Pulmonary artery endothelial cell (primary cell): Measurements from ENCODE around the gene B3GAT3. TPM values are rescaled to one million over a fixed set of nuclear protein-coding genes. Genes with fewer than 3 reads are reported as not detected.
"Not testable (repeated sequence)": the region's sequence is repeated elsewhere in the genome, so short reads cannot be mapped to it uniquely, and the experiment has no call there.

ENCODE experiments used
- DNase-seq: peaks from one replicate; pipeline ENCODE4 v3.0.0-alpha.2; 2011; ENCODE audit warnings: low read depth, low spot score
- total RNA-seq: library from RNA; depleted of rRNA; stranded (reverse); fragments of >200 nt; gene quantifications from 2 replicates; pipeline ENCODE4 v1.2.3, GENCODE V29; 2014

B3GAT3 gene
- total RNA-seq, result 17.0 and 19.3 TPM in 2 replicates

- DNase-seq, result peak; percentile 88
These were observed at the start of gene B3GAT3 for GRCh38 chr11:62621567-62622470. Gene B3GAT3, minus strand, starts transcription at chr11:62621986. Its CDS starts 39 bp downstream, at chr11:62621947.

DNA sequence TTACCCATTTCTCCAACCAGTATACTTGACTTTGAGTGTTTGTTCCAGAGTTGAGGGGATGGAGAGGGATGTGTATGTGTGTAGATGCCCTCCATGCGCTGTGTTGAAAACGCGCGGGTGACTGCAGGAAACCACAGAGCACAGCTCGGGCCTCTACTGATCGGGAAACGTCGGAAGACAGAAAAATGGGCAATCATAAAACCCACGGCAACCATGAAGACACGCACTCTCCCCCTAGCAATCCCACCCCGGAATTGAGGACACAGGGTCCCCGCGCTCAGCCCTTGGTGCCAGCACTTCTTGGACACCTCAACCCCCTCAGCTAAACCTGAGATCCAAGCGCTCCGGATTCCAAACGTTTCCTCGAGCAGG, 49.4 kb upstream of the B3GAT3 start:
- DNase-seq, result no peak

DNA sequence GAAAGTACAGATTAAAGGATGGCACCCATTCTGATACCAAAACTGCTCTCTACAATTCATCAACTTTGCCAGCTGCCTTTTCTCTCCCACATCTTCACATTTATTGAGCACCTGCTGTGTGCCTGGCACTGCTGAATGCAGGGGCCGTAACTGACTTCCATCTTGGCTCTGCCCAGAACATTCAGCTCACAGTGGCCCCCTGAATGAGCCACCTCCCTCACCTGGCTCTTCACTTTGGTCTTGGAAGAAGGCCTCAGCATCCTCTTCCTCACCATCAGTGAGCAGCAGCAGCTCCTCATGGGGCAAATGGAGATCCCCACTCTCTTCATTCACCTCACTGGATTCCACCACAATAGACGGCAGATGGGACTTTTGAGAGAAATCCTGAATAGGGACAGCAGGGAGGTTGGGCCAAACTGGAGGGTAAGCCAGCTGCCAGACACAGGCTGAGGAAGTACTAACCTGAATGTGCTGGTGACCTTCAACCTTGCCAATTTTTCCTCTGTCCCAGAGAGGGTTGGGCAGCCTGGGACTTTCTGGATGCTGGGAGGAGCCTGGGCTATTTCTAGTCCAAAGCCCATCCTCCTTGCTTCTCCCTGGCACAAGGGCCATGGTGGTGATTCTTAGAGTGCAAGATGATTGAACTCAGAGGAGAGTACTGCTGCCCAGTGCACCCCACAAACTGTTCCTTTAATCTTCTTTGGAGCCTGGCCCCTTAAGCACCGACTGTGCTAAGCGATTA, 47.8 kb upstream of the B3GAT3 start:
- DNase-seq, result no peak

- no peak for DNase-seq
These were observed 45.7 kb upstream of the B3GAT3 start for GRCh38 chr11:62667460-62667859.

DNA sequence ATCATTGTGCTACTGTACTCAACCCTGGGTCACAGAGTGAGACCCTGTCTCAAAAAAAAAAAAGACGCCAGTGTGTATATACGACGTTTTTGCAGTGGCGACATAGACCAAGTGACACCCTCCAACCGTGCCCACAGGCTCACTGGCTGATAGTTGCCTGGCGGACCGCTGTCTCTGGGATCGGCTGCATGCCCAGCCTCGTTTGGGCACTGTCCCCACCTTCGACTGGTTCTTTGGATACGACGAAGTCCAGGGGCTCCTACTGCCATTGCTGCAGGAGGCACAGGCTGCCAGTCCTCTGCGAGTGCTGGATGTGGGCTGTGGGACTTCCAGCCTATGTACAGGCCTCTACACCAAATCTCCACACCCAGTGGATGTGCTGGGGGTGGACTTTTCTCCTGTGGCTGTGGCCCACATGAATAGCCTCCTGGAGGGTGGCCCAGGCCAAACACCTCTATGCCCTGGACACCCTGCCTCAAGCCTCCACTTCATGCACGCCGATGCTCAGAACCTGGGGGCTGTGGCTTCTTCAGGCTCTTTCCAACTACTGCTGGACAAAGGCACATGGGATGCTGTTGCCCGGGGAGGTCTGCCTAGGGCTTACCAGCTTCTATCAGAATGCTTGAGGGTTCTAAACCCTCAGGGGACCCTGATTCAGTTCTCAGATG, 44.6 kb upstream of the B3GAT3 start:
- DNase-seq, result no peak

- DNase-seq, result peak; percentile 30
These were observed 43.9 kb upstream of the B3GAT3 start for GRCh38 chr11:62665599-62666258.

GRCh38 chr11:62665075-62665598, 43.4 kb upstream of the B3GAT3 start, which contains the start of the genes C11orf98 and CSKMT:
Gene C11orf98, minus strand, starts transcription at chr11:62665210. Its CDS starts 41 bp downstream, at chr11:62665169.
Gene CSKMT, plus strand, starts transcription at chr11:62665312. Its CDS starts 568 bp downstream, at chr11:62665880.
- DNase-seq, result peak; percentile 71

GRCh38 chr11:62664405-62665074, 42.8 kb upstream of the B3GAT3 start:
- DNase-seq, result no peak

GRCh38 chr11:62656796-62657429, 35.1 kb upstream of the B3GAT3 start:
- DNase-seq, result no peak

GRCh38 chr11:62654297-62654696, 32.5 kb upstream of the B3GAT3 start:
- no peak for DNase-seq

GRCh38 chr11:62652161-62653006, 30.6 kb upstream of the B3GAT3 start:
- no peak for DNase-seq

DNA sequence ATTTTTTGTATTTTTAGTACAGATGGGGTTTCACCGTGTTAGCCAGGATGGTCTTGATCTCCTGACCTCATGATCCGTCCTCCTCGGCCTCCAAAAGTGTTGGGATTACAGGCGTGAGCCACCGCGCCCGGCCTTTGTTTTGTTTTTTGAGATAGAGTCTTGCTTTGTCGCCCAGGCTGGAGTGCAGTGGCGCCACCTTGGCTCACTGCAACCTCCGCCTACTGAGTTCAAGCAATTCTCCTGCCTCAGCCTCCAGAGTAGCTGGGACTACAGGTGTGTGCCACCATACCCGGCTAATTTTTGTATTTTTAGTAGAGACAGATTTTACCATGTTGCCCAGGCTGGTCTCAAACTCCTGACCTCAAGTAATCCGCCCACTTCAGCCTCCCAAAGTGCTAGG, 28.5 kb upstream of the B3GAT3 start:
- DNase-seq, result not testable (repeated sequence)

- no peak for DNase-seq
These were observed 27.7 kb upstream of the B3GAT3 start for GRCh38 chr11:62649486-62649885.

DNA sequence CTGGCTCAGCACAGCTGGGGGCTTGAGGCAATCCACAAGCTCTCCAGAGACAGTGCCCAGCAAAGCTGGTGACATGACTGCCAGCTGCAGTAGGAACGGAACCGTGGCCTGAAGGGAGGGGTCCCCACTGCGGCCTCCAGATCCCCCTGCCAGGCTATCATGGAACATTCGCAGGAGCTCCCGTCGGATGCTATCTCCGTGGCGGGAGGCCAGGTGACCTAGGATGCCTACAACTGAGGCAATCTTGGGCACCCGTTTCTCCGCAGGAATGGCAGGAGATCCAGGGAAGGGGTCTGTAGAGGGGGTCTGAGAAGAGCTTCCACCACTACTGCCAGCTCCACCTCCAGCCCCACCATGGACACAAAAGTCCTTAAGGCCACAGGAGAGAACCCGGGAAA, 27.2 kb upstream of the B3GAT3 start:
- no peak for DNase-seq

GRCh38 chr11:62648185-62648966, 26.6 kb upstream of the B3GAT3 start:
- no peak for DNase-seq

DNA sequence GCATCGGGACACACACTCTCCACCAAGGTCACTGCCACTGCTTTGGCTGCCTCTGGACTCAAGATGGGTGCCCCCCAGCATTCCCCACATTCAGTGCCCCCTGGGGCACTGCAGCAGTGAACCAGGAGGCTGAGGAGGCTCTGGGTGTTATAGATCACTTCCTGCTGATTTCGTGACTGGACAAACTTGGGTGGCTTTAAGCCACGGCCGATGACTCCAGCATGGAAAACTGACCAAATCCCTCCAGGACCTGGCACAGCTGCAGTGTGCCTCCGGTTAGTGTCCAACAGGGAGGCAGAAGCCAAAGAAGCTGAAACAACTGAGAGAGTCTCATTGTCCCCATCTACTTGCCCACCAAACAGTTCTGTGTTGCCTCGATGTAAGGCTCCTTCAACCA, 25.8 kb upstream of the B3GAT3 start:
- no peak for DNase-seq

- no peak for DNase-seq
These were observed 25.2 kb upstream of the B3GAT3 start for GRCh38 chr11:62646825-62647608.
